Measurements from ENCODE around the gene DOK4. TPM values are rescaled to one million over a fixed set of nuclear protein-coding genes. Genes with fewer than 3 reads are reported as not detected.

DOK4 gene
- total and polyA plus RNA-seq, 2 experiments from 2014 or later, result 1,563 to 2,409 TPM

DNA sequence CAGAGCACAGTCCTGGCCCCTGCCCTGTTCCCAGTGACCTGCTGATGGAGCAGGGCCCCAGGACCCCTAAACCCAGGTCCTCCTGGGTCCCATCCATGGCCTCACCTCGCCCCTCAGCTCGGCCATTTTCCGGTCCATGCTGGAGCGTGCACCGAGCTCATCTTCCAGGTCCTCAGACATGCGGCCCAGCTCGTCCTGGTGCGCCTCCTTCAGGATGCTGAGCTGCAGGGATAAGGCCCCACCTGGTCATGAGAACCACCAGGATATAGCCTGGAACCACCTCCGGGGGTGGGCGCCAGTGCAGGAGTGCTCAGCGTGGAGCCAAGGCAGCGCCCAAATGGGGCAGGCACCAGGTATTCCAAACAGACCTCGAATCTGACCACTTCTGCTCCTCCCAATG, 32.2 kb upstream of the DOK4 start:
- DNase-seq (ENCODE audit: low read depth in 1 of 2, low spot score in 1 of 2), result no peak
- H3K36me3 ChIP-seq, result no peaks in the 10 kb centered on the region

DNA sequence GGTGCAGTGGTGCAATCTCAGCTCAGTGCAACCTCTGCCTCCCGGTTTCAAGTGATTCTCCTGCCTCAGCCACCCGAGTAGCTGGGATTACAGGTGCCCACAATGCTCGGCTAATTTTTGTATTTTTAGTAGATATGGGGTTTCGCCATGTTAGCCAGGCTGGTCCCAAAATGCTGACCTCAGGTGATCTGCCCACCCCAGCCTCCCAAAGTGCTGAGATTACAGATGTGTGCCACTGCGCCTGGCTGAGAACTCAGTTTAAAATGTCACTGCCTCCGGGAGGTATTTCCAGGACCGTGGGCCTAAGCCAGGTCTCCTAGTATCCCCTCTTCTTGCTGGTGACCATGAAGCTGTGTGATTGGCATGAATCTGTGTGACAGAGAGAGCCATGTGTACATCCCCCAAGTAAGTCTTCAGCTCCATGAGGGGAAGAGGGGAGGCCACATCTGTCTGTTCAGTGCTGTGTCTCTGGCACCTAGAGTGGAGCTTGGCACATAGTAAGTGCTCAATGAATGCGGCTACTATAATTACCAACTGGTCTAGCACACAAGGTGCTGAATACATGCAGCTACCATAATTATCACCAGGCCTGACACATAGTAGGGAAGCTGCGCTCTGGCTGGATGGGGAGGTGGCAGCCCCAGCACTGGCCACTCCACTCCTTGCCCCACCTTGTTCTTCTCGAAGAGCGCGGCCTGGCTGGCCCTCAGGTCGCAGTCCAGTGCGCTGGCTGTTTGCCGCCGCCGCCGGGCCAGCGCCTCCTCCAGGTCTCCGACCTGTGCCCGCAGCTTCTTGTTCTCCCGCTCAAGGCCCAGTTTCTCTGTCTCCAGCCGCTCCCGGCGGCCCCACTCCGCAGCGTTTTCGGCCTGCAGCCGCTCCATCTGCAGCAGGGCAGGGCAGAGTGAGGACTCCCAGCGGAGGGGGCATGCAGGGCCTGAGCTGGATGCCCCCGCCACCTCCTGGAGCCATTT, 31.4 kb upstream of the DOK4 start:
- peaks cover 28% of the 10 kb centered on the region for H3K4me1 ChIP-seq (ENCODE audit: low read depth)
- TF ChIP-seq, protein P1, sequence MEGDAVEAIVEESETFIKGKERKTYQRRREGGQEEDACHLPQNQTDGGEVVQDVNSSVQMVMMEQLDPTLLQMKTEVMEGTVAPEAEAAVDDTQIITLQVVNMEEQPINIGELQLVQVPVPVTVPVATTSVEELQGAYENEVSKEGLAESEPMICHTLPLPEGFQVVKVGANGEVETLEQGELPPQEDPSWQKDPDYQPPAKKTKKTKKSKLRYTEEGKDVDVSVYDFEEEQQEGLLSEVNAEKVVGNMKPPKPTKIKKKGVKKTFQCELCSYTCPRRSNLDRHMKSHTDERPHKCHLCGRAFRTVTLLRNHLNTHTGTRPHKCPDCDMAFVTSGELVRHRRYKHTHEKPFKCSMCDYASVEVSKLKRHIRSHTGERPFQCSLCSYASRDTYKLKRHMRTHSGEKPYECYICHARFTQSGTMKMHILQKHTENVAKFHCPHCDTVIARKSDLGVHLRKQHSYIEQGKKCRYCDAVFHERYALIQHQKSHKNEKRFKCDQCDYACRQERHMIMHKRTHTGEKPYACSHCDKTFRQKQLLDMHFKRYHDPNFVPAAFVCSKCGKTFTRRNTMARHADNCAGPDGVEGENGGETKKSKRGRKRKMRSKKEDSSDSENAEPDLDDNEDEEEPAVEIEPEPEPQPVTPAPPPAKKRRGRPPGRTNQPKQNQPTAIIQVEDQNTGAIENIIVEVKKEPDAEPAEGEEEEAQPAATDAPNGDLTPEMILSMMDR (IDR thresholded peaks at IDR 0.05; ENCODE audit: low read depth, low read length), result no peak
- H3K9me3 ChIP-seq (ENCODE audit: low read depth), result no peaks in the 10 kb centered on the region
- no peaks in the 10 kb centered on the region for H3K36me3 ChIP-seq
- no peak for DNase-seq (ENCODE audit: low read depth in 1 of 2, low spot score in 1 of 2)
- H3K27me3 ChIP-seq, result no peaks in the 10 kb centered on the region
- H3K27ac ChIP-seq, result no peak overlapping the region
- no peak overlapping the region for H3K4me3 ChIP-seq

More for the DNA sequence above, 32.2 kb upstream of the DOK4 start:
- Histone ChIP-seq H3K9me3 (ENCODE audit: low read depth) (no peaks in the 10 kb centered on the region), H3K27ac (no peak overlapping the region), H3K4me3 (no peak overlapping the region), H3K4me1 (ENCODE audit: low read depth) (peaks cover 20% of the 10 kb centered on the region), H3K27me3 (no peaks in the 10 kb centered on the region)
- TF ChIP-seq, protein P1 (IDR thresholded peaks at IDR 0.05; ENCODE audit: low read depth, low read length), result no peak

DNA sequence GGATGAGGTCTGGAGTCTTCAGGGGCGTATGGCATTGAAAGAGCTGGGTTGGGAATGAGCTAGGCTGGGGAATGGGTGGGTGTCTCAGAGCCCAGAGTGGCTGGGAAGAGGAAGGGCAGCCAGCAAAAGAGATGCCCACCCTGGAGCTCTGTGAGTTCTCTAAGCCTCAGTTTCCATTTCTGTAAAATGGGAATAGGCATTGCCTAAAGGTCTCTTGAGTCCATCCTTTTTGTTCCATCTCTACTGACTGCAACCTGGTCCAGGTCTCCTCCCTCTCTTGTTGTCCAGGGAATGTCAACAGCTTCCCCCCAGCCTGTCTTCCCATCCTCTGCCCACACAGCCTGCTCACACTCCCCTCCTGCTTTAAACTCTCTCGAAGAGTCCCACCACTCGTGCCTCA, 30.5 kb upstream of the DOK4 start:
- H3K9me3 ChIP-seq (ENCODE audit: low read depth), result no peaks in the 10 kb centered on the region
- no peaks in the 10 kb centered on the region for H3K27me3 ChIP-seq
- no peak overlapping the region for H3K4me3 ChIP-seq
- H3K36me3 ChIP-seq, result no peaks in the 10 kb centered on the region
- TF ChIP-seq, protein P1 (IDR thresholded peaks at IDR 0.05; ENCODE audit: low read depth, low read length), result no peak
- peak overlapping the region; percentile 99 for H3K27ac ChIP-seq
- DNase-seq (ENCODE audit: low read depth in 1 of 2, low spot score in 1 of 2), result no peak
- peaks cover 30% of the 10 kb centered on the region for H3K4me1 ChIP-seq (ENCODE audit: low read depth)

DNA sequence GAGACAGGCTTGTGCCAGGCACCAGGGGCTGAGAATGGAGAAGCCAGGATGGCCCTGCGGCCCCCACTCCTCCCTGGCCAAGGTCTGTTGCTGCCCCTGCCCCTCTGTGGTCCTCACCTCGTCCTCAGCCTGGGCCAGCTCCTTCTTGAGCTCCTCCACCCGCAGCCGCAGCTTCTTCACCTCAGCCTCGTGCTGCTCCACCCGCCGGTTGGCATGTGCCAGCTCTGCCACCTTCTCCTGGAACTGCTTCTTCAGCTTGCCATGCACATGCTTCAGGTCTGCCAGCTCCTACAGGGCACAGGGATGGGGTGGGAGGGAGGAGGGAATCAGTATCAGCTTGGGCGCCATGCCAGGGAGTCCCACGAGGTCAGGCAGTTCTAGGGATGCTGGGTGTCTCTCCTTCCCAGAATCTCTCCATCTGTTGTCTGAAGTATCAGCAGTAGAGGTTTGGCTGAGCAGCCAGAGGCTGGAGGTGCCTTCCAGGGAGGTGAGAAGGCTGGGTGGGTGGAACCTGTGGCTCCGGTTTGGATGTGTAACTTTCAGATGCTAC, 30.0 kb upstream of the DOK4 start:
- Histone ChIP-seq H3K4me1 (ENCODE audit: low read depth) (peaks cover 34% of the 10 kb centered on the region), H3K9me3 (ENCODE audit: low read depth) (no peaks in the 10 kb centered on the region), H3K27me3 (no peaks in the 10 kb centered on the region), H3K27ac (peak overlapping the region; percentile 99), H3K4me3 (no peak overlapping the region), H3K36me3 (no peaks in the 10 kb centered on the region)
- DNase-seq (ENCODE audit: low read depth in 1 of 2, low spot score in 1 of 2), result no peak
- TF ChIP-seq, protein P1 (IDR thresholded peaks at IDR 0.05; ENCODE audit: low read depth, low read length), result no peak

DNA sequence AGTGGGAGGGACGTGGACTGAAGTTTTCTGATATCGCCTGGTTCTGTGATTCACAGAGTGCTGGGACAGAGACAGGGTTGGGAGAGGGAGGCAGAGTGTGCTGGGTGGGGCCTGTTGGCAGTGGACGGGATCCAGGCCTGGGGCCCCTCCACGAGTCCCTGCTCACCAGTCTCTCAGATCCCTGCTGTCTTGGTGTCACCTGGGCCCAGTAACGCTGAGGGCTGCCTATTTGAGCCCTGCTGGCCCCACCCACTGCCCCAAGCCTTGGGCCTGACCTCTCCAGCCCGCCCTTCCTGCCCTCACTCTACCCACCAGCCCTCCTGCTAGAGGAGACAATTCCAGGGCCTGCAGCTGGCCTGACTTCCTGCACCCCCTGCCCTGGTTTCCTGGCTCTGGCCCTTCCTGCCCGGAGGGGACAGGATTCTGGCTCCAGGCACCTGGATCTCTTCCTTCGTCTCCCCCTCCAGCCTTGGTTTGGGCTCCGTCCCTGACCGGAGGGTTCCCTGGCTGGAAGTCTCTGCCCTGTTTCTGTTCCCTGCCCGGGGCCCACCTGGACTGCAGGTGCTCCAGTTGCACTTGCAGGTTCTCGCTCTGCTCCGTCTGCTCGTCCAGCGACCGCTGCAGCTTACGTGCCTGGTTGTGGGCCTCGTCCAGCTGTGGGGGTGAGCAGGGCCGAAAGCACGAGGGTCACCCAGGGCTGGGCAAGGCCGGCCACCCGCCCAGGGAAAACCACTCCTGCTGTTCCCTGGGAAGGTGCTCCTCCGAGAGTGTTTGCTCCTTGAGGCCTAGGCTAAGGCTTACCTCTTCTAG, 28.7 kb upstream of the DOK4 start:
- Histone ChIP-seq H3K4me3 (no peak overlapping the region), H3K9me3 (ENCODE audit: low read depth) (no peaks in the 10 kb centered on the region), H3K27me3 (no peaks in the 10 kb centered on the region), H3K27ac (peak overlapping the region; percentile 99), H3K4me1 (ENCODE audit: low read depth) (peaks cover 45% of the 10 kb centered on the region), H3K36me3 (no peaks in the 10 kb centered on the region)
- TF ChIP-seq, protein P1 (IDR thresholded peaks at IDR 0.05; ENCODE audit: low read depth, low read length), result no peak
- peak in 1 of 2 donors; percentile 74 for DNase-seq (ENCODE audit: low read depth in 1 of 2, low spot score in 1 of 2)
